Gastrocnemius medialis (tissue), 4 donors: ENCODE measurements around the gene SPPL3. TPM values are rescaled to one million over a fixed set of nuclear protein-coding genes. Genes with fewer than 3 reads are reported as not detected.
"Not testable (repeated sequence)": the region's sequence is repeated elsewhere in the genome, so short reads cannot be mapped to it uniquely, and the experiment has no call there.

Source experiments
- ATAC-seq, 2 donors: fragments of 150-250 bp; one replicate each; pipeline ENCODE4 v1.9.1; 2016
- DNase-seq, 2 donors: peaks; one replicate each; pipeline ENCODE4 v3.0.0-alpha.2; 2019
- H3K27ac ChIP-seq, 4 donors: fragments of 200-600 bp; sonication (generic); 1 replicate in 1 of 4; 2 replicates in 3 of 4; pipeline ENCODE4 v1.5.1; 2016 to 2018; ENCODE audit warnings: mild to moderate bottlenecking in 2 of 4, moderate library complexity in 1 of 4
- H3K27me3 ChIP-seq, 3 donors: fragments of 200-600 bp; sonication (generic) in 2 of 3; 1 replicate in 1 of 3; 2 replicates in 2 of 3; pipeline versions ENCODE4 v1.5.1 to v1.6.0; 2016 to 2019; ENCODE audit warnings: mild to moderate bottlenecking in 1 of 3, moderate library complexity in 1 of 3
- H3K36me3 ChIP-seq, 2 donors: fragments of 200-600 bp; sonication (generic) in 1 of 2; one replicate each; pipeline ENCODE4 v1.5.1; 2017 to 2018
- H3K4me1 ChIP-seq, 2 donors: fragments of 200-600 bp; sonication (generic) in 1 of 2; one replicate each; pipeline ENCODE4 v1.5.1; 2016 to 2017; ENCODE audit warnings: mild to moderate bottlenecking in 2 of 2
- H3K4me3 ChIP-seq, 4 donors: fragments of 200-600 bp; sonication (generic) in 3 of 4; 1 replicate in 1 of 4; 2 replicates in 3 of 4; pipeline ENCODE4 v1.5.1; 2016 to 2019; ENCODE audit warnings: mild to moderate bottlenecking in 2 of 4
- H3K9me3 ChIP-seq, 3 donors: fragments of 200-600 bp; sonication (generic) in 2 of 3; 1 replicate in 1 of 3; 2 replicates in 2 of 3; pipeline ENCODE4 v1.5.1; 2016 to 2019
- POLR2A ChIP-seq, 2 donors: fragments of 450-650 bp; IDR thresholded peaks; one replicate each; pipeline ENCODE4 v1.6.1; 2017; ENCODE audit warnings: antibody characterized with exemption in 2 of 2, mild to moderate bottlenecking in 2 of 2, moderate library complexity in 2 of 2
- in situ Hi-C, 4 donors: fragments of 200-750 bp; cut with MboI; loops; one replicate each; pipeline versions ENCODE4 v1.15.0 to v1.8.0; 2017; ENCODE audit warnings: low sequenced_read_pairs in 4 of 4
- intact Hi-C: fragments of 100-400 bp; cut with DNase I; formaldehyde crosslinking; loops from one replicate; pipeline ENCODE4 v1.15.1; 2023; ENCODE audit warnings: low total_unique reads
- total RNA-seq, 4 donors: library from RNA; depleted of rRNA; stranded (reverse); fragments of >200 nt; gene quantifications; one replicate each; pipeline versions ENCODE4 v1.1.0 to v1.2.3, GENCODE V29; 2016
- TF ChIP-seq, protein P1 (sequence below), 5 experiments: fragments of 450-650 bp in 3 of 5; fragments of 200-600 bp in 2 of 5; sonication (generic) in 2 of 5; IDR thresholded peaks in 4 of 5; conservative IDR thresholded peaks in 1 of 5; 1 replicate in 4 of 5; 2 replicates in 1 of 5; pipeline ENCODE4 v1.5.1; 2016 to 2019; ENCODE audit warnings: antibody characterized with exemption in 5 of 5, mild to moderate bottlenecking in 3 of 5, moderate library complexity in 3 of 5

Gene SPPL3, protein sequence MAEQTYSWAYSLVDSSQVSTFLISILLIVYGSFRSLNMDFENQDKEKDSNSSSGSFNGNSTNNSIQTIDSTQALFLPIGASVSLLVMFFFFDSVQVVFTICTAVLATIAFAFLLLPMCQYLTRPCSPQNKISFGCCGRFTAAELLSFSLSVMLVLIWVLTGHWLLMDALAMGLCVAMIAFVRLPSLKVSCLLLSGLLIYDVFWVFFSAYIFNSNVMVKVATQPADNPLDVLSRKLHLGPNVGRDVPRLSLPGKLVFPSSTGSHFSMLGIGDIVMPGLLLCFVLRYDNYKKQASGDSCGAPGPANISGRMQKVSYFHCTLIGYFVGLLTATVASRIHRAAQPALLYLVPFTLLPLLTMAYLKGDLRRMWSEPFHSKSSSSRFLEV
- 10 to 100 TPM; 10.1 to 21.3 (median 10.6) TPM for total RNA-seq

DNA sequence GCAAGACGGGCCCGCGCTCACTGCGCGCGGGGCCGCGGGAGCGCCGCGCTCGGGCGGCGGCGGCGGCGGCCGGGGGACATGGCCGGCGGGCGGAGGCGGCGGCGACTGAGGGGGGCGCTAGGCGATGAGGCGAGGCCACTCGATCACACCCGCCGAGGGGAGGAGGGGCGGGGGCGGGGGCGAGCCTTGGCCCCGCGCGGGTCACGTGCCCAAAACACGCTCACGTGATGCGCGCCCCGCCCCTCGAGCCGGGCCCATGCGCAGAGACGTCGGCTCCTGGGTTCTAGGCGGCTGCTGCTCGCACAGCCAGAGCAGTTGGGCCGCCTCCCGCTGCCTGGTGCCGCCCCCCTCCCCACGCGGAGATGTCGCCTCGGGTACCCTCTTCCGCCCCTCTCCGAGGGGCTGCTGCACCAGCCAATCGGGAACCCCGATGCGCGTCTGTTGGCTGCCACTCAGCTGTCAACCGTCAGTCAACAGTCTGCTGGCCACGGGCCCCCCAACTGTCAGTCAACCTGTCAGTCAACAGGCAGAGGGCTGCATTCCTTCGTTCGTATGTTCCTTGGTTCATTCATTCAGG lies at the start of gene SPPL3:
SPPL3 (minus strand) TSS at position 162 of the 577 bp plus-strand sequence. CDS start 491 bp downstream, outside the sequence.
- TF ChIP-seq, protein P1, sequence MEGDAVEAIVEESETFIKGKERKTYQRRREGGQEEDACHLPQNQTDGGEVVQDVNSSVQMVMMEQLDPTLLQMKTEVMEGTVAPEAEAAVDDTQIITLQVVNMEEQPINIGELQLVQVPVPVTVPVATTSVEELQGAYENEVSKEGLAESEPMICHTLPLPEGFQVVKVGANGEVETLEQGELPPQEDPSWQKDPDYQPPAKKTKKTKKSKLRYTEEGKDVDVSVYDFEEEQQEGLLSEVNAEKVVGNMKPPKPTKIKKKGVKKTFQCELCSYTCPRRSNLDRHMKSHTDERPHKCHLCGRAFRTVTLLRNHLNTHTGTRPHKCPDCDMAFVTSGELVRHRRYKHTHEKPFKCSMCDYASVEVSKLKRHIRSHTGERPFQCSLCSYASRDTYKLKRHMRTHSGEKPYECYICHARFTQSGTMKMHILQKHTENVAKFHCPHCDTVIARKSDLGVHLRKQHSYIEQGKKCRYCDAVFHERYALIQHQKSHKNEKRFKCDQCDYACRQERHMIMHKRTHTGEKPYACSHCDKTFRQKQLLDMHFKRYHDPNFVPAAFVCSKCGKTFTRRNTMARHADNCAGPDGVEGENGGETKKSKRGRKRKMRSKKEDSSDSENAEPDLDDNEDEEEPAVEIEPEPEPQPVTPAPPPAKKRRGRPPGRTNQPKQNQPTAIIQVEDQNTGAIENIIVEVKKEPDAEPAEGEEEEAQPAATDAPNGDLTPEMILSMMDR (IDR thresholded peaks at IDR 0.05 in 4 of 5, conservative IDR thresholded peaks at IDR 0.05 in 1 of 5) = peak in 1 of 5 experiments; percentile 33
- peak; percentile 76 to 86 for TF ChIP-seq POLR2A (IDR thresholded peaks at IDR 0.05)
- in situ Hi-C loops = no loop called here

DNA sequence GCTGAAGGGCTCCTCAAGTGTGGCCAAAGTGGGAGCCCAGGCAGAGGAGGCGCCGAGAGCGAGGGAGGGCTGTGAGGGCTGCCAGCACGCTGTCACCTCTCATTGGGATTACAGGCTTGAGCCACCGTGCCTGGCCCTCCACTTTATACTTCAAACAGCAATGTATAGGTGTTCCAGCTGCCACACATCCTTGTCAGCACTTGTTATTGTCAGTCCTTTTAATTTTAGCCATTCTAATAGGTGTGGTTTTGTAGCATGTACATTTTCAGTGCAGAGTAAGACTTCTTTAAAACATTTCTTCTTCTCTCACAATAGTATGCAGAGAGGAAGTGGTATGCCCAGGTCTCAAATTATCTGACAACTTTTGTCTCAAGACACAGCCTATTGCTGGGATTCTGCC lies 46.6 kb upstream of the SPPL3 start:
- Histone ChIP-seq H3K4me3 (no peak overlapping the region), H3K27me3 (no peaks in the 10 kb centered on the region), H3K4me1 (no peaks in the 10 kb centered on the region), H3K9me3 (no peaks in the 10 kb centered on the region), H3K27ac (no peak overlapping the region), H3K36me3 (no peaks in the 10 kb centered on the region)
- in situ Hi-C loops (no loop called here), intact Hi-C loops (no loop called here)
- DNase-seq = no peak
- TF ChIP-seq, protein P1 (IDR thresholded peaks at IDR 0.05 in 4 of 5, conservative IDR thresholded peaks at IDR 0.05 in 1 of 5) = no peak
- TF ChIP-seq POLR2A (IDR thresholded peaks at IDR 0.05) = no peak
- ATAC-seq = no peak

More for the DNA sequence above, at the start of gene SPPL3:
- H3K27me3 ChIP-seq = no peaks in the 10 kb centered on the region
- no peaks in the 10 kb centered on the region for H3K36me3 ChIP-seq
- DNase-seq (peak; percentile 82 to 89), ATAC-seq (peak; percentile 84 to 85)
- peak within 1 kb of the TSS; percentile 89 to 99 (median 96) for H3K4me3 ChIP-seq
- no peaks in the 10 kb centered on the region for H3K9me3 ChIP-seq
- peak within 1 kb of the TSS; percentile 91 to 98 (median 94) for H3K27ac ChIP-seq
- H3K4me1 ChIP-seq = peaks cover 27 to 30% of the 10 kb centered on the region in 2 donors
- intact Hi-C loops = loop anchor here (2.0 to 10.0 kb wide), 6 partner anchors 52 to 609 kb away; partner anchors contain the start of genes ACADS, MLEC, POP5 and RNU4-1

DNA sequence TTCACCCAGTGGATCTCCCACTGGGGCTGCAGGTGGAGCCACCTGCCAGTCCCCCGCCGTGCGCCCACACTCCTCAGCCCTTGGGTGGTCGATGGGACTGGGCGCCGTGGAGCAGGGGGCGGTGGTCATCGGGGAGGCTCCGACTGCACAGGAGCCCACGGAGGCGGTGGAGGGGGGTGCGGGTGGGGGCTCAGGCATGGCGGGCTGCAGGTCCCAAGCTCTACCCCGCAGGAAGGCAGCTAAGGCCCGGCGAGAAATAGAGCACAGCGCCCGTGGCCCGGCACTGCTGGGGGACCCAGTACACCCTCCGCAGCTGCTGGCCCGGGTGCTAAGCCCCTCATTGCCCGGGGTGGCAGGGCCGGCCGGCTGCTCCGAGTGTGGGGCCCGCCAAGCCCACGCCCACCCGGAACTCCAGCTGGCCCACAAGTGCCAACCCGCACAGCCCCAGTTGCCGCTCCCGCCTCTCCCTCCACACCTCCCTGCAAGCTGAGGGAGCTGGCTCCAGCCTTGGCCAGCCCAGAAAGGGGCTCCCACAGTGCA lies 46.2 kb upstream of the SPPL3 start:
- ATAC-seq, DNase-seq, H3K4me1 ChIP-seq, H3K27ac ChIP-seq, intact Hi-C loops, H3K9me3 ChIP-seq, H3K27me3 ChIP-seq, H3K4me3 ChIP-seq, in situ Hi-C loops, H3K36me3 ChIP-seq: not testable (repeated sequence)

DNA sequence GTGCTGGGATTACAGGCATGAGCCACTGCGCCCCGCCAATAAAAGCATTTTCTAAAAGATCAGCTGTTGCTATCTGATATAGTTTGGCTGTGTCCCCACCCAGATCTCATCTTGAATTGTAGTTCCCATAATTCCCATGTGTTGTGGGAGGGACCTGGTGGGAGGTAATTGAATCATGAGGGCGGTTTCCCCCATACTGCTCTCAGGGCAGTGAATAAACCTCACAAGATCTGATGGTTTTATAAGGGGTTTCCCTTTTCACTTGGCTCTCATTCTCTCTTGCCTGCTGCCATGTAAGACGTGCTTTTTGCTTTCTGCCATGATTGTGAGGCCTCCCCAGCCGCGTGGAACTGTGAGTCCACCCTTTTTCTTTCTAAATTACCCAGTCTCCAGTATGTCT lies 41.4 kb upstream of the SPPL3 start:
- H3K4me1 ChIP-seq, H3K4me3 ChIP-seq, H3K27me3 ChIP-seq, in situ Hi-C loops, H3K27ac ChIP-seq, ATAC-seq, H3K36me3 ChIP-seq, H3K9me3 ChIP-seq, intact Hi-C loops, DNase-seq: not testable (repeated sequence)

DNA sequence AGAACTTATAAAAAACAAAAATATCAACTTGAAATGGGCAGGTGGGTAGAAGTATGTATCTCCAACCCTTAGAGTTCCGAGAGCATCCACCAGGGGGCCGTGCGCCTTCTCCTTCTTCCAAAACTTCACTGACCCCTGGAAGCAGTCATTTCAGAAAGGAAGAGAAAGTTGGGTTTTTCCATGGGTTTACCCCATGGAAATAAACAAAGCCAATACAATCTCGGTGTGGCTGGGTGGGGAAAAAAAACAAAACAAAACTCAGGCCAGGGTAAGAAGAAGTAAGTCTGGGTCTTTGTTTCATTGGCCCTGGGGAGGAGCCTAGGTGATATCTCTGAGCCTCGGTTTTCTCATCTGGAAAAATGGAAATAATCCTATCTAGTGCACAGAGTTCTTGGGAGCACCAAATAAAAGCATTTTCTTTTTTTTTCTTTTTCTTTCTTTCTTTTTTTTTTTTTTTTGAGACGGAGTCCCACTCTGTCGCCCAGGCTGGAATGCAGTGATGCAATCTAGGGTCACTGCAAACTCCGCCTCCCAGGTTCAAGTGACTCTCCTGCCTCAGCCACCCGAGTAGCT lies 40.6 kb upstream of the SPPL3 start:
- DNase-seq = no peak

More for the DNA sequence above, 40.6 kb upstream of the SPPL3 start:
- no peaks in the 10 kb centered on the region for H3K36me3 ChIP-seq
- TF ChIP-seq, protein P1 (IDR thresholded peaks at IDR 0.05 in 4 of 5, conservative IDR thresholded peaks at IDR 0.05 in 1 of 5) = peak; percentile 15 to 47 (median 25)
- TF ChIP-seq POLR2A (IDR thresholded peaks at IDR 0.05) = no peak
- no peak overlapping the region for H3K27ac ChIP-seq
- no peaks in the 10 kb centered on the region for H3K27me3 ChIP-seq
- H3K4me3 ChIP-seq = no peak overlapping the region
- no peaks in the 10 kb centered on the region for H3K4me1 ChIP-seq
- in situ Hi-C loops = no loop called here
- intact Hi-C loops = no loop called here
- H3K9me3 ChIP-seq = no peaks in the 10 kb centered on the region
- ATAC-seq = no peak
